PC-3 (cell line): Measurements from ENCODE around the gene SAMD4A. TPM values are rescaled to one million over a fixed set of nuclear protein-coding genes. Genes with fewer than 3 reads are reported as not detected.

Experiments used
- ATAC-seq: fragments of 200-7000 bp; cut with Tn5 transposase; 2 replicates; pipeline ENCODE4 v1.9.1; 2020; ENCODE audit warnings: mild to moderate bottlenecking, moderate library complexity
- BruUV-seq: library from RNA; stranded (reverse); fragments of 400-500 nt; replicated peaks from 2 replicates; lab custom pipeline; 2021; lab: Mats Ljungman, UMichigan
- CTCF ChIA-PET: fragments of 300-600 bp; sonication (Branson Sonifier 250); formaldehyde crosslinking; loops from one replicate; lab custom pipeline; 2022; ENCODE audit warnings: antibody characterized with exemption; lab: Charles Lee
- POLR2A ChIA-PET: fragments of 300-600 bp; sonication (Branson Sonifier 250); formaldehyde crosslinking; loops from one replicate; lab custom pipeline; 2022; ENCODE audit warnings: antibody characterized with exemption; ENCODE audit not compliant: unreplicated experiment; lab: Charles Lee
- DNase-seq: peaks from one replicate; pipeline ENCODE4 v3.0.0-alpha.2; 2015
- H2AFZ ChIP-seq: fragments of 300-600 bp; sonication (generic); 2 replicates; pipeline ENCODE4 v1.6.0; 2016; ENCODE audit warnings: antibody characterized with exemption, low read length
- H3F3A ChIP-seq: fragments of 300-600 bp; sonication (generic); one replicate; pipeline ENCODE4 v1.6.0; 2017; ENCODE audit warnings: antibody characterized with exemption, low read length, control low read depth, mild to moderate bottlenecking; ENCODE audit not compliant: unreplicated experiment
- H3K27ac ChIP-seq: fragments of 300-600 bp; sonication (generic); 2 replicates; pipeline ENCODE4 v1.5.1; 2016; ENCODE audit warnings: mild to moderate bottlenecking, low read length
- H3K27me3 ChIP-seq: fragments of 300-600 bp; sonication (generic); 2 replicates; pipeline ENCODE4 v1.6.1; 2016; ENCODE audit warnings: low read length, mixed read lengths
- H3K36me3 ChIP-seq: fragments of 300-600 bp; sonication (generic); 2 replicates; pipeline ENCODE4 v1.6.1; 2016; ENCODE audit warnings: low read depth, mixed run types, low read length, mixed read lengths
- H3K4me1 ChIP-seq: fragments of 300-600 bp; sonication (generic); 2 replicates; pipeline ENCODE4 v1.5.1; 2016; ENCODE audit warnings: low read length; ENCODE audit not compliant: insufficient read depth
- H3K4me2 ChIP-seq: fragments of 300-600 bp; sonication (generic); 2 replicates; pipeline ENCODE4 v1.6.0; 2016; ENCODE audit warnings: low read length
- H3K4me3 ChIP-seq: fragments of 300-600 bp; sonication (generic); 2 replicates; pipeline ENCODE4 v1.5.1; 2016; ENCODE audit warnings: mild to moderate bottlenecking, low read length, mixed read lengths
- H3K79me2 ChIP-seq: fragments of 300-600 bp; sonication (generic); 2 replicates; pipeline ENCODE4 v1.6.1; 2017; ENCODE audit warnings: low read length, mixed read lengths
- H3K9ac ChIP-seq: fragments of 300-600 bp; sonication (generic); 2 replicates; pipeline ENCODE4 v1.6.0; 2016; ENCODE audit warnings: mild to moderate bottlenecking, low read length
- H3K9me2 ChIP-seq: fragments of 300-600 bp; sonication (generic); replicated peaks from 2 replicates; pipeline ENCODE4 v1.6.1; 2016; ENCODE audit warnings: mixed run types, low read length, mixed read lengths
- H3K9me3 ChIP-seq: fragments of 300-600 bp; sonication (generic); 2 replicates; pipeline ENCODE4 v1.6.1; 2016; ENCODE audit warnings: low read length, mixed read lengths
- H4K20me1 ChIP-seq: fragments of 300-600 bp; sonication (generic); 2 replicates; pipeline ENCODE4 v1.6.1; 2016; ENCODE audit warnings: low read length, mixed read lengths
- EZH2 ChIP-seq: fragments of 300-600 bp; sonication (generic); IDR thresholded peaks from one replicate; pipeline ENCODE4 v1.6.1; 2017; ENCODE audit warnings: antibody characterized with exemption, mild to moderate bottlenecking, low read length; ENCODE audit not compliant: unreplicated experiment
- EZH2phosphoT487 ChIP-seq: fragments of 300-600 bp; sonication (generic); IDR thresholded peaks from 2 replicates; pipeline ENCODE4 v1.6.1; 2018; ENCODE audit warnings: mild to moderate bottlenecking, antibody characterized with exemption, low read length, borderline replicate concordance
- intact Hi-C: fragments of 100-400 bp; cut with micrococcal nuclease; formaldehyde crosslinking; loops from 2 replicates; pipeline ENCODE4 v1.9.0; 2023
- total RNA-seq: library from RNA; depleted of rRNA; stranded (reverse); fragments of >200 nt; gene quantifications from 2 replicates; pipeline ENCODE4 v1.2.3, GENCODE V29; 2014
- TF ChIP-seq, protein P1 (sequence below): fragments of 300-600 bp; sonication (generic); conservative IDR thresholded peaks from 2 replicates; pipeline ENCODE4 v1.5.1; 2017; ENCODE audit warnings: antibody characterized with exemption, low read depth, mild to moderate bottlenecking, low read length

The SAMD4A gene
- total RNA-seq, 1 experiment from 2014 or later: 42.9 TPM

- ChIA-PET CTCF (no interaction called here), POLR2A (no interaction called here)
- no peak overlapping the region for H3K4me2 ChIP-seq
Observed at GRCh38 chr14:54550514-54550913, 16.4 kb upstream of the SAMD4A start.

GRCh38 chr14:54554401-54554800, 12.5 kb upstream of the SAMD4A start:
- Histone ChIP-seq H3K27ac (no peak overlapping the region), H3K27me3 (no peaks in the 10 kb centered on the region), H3K4me1 (no peaks in the 10 kb centered on the region), H3K9me3 (no peaks in the 10 kb centered on the region), H3K36me3 (no peaks in the 10 kb centered on the region), H3K4me2 (no peak overlapping the region), H3K9me2 (no peaks in the 10 kb centered on the region), H4K20me1 (no peaks in the 10 kb centered on the region), H3F3A (no peaks in the 10 kb centered on the region), H3K9ac (no peak overlapping the region), H3K4me3 (no peak overlapping the region), H2AFZ (no peak overlapping the region), H3K79me2 (no peaks in the 10 kb centered on the region)
- no TSS peak for BruUV-seq
- ATAC-seq (no peak), DNase-seq (no peak)
- intact Hi-C loops: loop anchor here (5.0 kb wide), 1 partner anchor 238 kb away; no protein-coding TSS in a partner anchor
- ChIA-PET POLR2A (interaction anchor here (0.5 kb wide), 1 partner anchor 38 kb away, joined by 4 read pairs; no protein-coding TSS in a partner anchor), CTCF (interaction anchor here (0.6 kb wide), 1 partner anchor 219 kb away, joined by 4 read pairs; no protein-coding TSS in a partner anchor)
- TF ChIP-seq EZH2phosphoT487: no peak
- TF ChIP-seq, protein P1, sequence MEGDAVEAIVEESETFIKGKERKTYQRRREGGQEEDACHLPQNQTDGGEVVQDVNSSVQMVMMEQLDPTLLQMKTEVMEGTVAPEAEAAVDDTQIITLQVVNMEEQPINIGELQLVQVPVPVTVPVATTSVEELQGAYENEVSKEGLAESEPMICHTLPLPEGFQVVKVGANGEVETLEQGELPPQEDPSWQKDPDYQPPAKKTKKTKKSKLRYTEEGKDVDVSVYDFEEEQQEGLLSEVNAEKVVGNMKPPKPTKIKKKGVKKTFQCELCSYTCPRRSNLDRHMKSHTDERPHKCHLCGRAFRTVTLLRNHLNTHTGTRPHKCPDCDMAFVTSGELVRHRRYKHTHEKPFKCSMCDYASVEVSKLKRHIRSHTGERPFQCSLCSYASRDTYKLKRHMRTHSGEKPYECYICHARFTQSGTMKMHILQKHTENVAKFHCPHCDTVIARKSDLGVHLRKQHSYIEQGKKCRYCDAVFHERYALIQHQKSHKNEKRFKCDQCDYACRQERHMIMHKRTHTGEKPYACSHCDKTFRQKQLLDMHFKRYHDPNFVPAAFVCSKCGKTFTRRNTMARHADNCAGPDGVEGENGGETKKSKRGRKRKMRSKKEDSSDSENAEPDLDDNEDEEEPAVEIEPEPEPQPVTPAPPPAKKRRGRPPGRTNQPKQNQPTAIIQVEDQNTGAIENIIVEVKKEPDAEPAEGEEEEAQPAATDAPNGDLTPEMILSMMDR: no peak
- no peak for TF ChIP-seq EZH2

More at GRCh38 chr14:54550514-54550913, 16.4 kb upstream of the SAMD4A start:
- no peak for TF ChIP-seq EZH2phosphoT487
- TF ChIP-seq EZH2: no peak
- TF ChIP-seq, protein P1: no peak
- BruUV-seq: no TSS peak
- Histone ChIP-seq H3K36me3 (no peaks in the 10 kb centered on the region), H3K9me3 (no peaks in the 10 kb centered on the region), H3K9me2 (no peaks in the 10 kb centered on the region), H3K9ac (no peak overlapping the region), H3K27ac (no peak overlapping the region), H4K20me1 (no peaks in the 10 kb centered on the region), H3K4me1 (no peaks in the 10 kb centered on the region), H3K79me2 (no peaks in the 10 kb centered on the region), H3F3A (no peaks in the 10 kb centered on the region), H2AFZ (0 out of 2 replicates have a peak overlapping the region, but pooled peaks have one; percentile 13), H3K27me3 (no peaks in the 10 kb centered on the region), H3K4me3 (no peak overlapping the region)
- no peak for DNase-seq
- intact Hi-C loops: loop anchor here (5.0 kb wide), 1 partner anchor 242 kb away; no protein-coding TSS in a partner anchor
- no peak for ATAC-seq

GRCh38 chr14:54555651-54556050, 11.3 kb upstream of the SAMD4A start:
- no peaks in the 10 kb centered on the region for H3K36me3 ChIP-seq
- no TSS peak for BruUV-seq
- no peaks in the 10 kb centered on the region for H4K20me1 ChIP-seq
- H3K27ac ChIP-seq: no peak overlapping the region
- no peaks in the 10 kb centered on the region for H3K4me1 ChIP-seq
- POLR2A ChIA-PET: no interaction called here
- CTCF ChIA-PET: no interaction called here
- no peak for TF ChIP-seq EZH2phosphoT487
- TF ChIP-seq EZH2: no peak
- TF ChIP-seq, protein P1: peak; percentile 74
- no peaks in the 10 kb centered on the region for H3K9me3 ChIP-seq
- no peaks in the 10 kb centered on the region for H3K27me3 ChIP-seq
- H3K9me2 ChIP-seq: no peaks in the 10 kb centered on the region
- H3K4me3 ChIP-seq: no peak overlapping the region
- no peak overlapping the region for H2AFZ ChIP-seq
- H3K4me2 ChIP-seq: no peak overlapping the region
- intact Hi-C loops: loop anchor here (1.0 kb wide), 1 partner anchor 251 kb away; no protein-coding TSS in a partner anchor
- no peaks in the 10 kb centered on the region for H3F3A ChIP-seq
- peak; percentile 84 for ATAC-seq
- peak; percentile 51 for DNase-seq
- no peaks in the 10 kb centered on the region for H3K79me2 ChIP-seq
- no peak overlapping the region for H3K9ac ChIP-seq
